HG03565 (cell line): Measurements from ENCODE around the gene C5AR2.
"Not testable (repeated sequence)": the region's sequence is repeated elsewhere in the genome, so short reads cannot be mapped to it uniquely, and the experiment has no call there.

Experiments
- ATAC-seq: cut with Tn5 transposase; IDR thresholded peaks from one replicate; pipeline ENCODE4 v1.9.1; 2021; ENCODE audit warnings: mild to moderate bottlenecking, moderate library complexity; ENCODE audit not compliant: unreplicated experiment

Gene C5AR2

DNA sequence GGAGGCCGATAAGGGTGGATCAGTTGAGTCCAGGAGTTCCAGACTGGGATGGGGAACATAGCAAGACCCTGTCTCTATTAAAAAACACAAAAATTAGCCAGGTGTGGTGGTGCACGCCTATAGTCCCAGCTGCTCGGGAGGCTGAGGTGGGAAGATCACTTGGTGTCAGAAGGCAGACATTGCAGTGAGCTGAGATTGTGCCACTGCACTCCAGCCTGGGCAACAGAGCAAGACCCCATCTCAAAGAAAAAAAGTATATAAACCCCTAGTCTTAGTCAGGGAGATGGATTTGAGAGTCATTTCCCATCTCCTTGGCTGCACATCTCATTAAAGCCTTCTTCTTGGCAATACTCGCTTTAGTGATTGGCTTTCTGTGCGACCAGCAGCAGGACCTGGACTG is 51.9 kb downstream of the C5AR2 start:
- not testable (repeated sequence) for ATAC-seq

DNA sequence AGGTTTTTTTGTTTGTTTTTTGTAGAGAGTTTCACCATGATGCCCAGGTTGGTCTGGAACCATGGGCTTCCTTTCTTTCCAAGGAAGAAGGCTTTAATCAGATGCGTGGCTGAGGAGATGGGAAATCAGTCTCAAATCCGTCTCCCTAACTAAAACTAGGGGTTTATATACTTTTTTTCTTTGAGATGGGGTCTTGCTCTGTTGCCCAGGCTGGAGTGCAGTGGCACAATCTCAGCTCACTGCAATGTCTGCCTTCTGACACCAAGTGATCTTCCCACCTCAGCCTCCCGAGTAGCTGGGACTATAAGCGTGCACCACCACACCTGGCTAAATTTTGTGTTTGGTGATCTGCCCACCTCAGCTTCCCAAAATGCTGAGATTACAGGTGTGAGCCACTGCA is 52.6 kb downstream of the C5AR2 start:
- not testable (repeated sequence) for ATAC-seq

DNA sequence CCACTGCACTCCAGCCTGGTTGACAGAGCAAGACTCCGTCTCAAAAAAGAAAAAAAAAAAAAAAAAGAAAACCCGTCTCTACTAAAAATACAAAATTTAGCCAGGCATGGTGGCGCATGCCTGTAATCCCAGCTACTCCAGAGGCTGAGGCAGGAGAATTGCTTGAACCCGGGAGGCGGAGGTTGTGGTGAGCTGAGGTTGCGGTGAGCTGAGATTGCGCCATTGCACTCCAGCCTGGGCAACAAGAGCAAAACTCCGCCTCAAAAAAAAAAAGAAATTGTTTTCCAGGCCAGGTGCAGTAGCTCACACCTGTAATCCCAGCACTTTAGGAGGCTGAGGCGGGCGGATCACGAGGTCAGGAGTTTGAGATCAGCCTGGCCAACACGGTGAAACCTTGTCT is 54.6 kb downstream of the C5AR2 start:
- not testable (repeated sequence) for ATAC-seq

DNA sequence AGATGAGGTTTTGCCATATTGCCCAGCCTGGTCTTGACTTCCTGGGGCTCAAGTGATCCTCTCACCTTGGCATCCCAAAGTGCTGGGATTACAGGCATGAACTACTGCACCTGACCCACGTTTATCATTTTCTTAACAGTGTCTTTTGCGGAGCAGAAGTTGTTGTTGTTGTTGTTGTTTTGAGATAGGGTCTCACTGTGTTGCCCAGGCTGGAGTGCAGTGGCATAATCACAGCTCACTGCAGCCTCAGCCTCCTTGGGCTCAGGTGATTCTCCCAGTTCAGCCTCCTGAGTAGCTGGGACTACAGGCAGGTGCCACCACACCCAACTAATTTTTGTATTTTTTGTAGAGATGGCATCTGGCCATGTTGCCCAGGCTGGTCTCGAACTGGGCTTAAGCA is 55.6 kb downstream of the C5AR2 start:
- ATAC-seq: not testable (repeated sequence)

DNA sequence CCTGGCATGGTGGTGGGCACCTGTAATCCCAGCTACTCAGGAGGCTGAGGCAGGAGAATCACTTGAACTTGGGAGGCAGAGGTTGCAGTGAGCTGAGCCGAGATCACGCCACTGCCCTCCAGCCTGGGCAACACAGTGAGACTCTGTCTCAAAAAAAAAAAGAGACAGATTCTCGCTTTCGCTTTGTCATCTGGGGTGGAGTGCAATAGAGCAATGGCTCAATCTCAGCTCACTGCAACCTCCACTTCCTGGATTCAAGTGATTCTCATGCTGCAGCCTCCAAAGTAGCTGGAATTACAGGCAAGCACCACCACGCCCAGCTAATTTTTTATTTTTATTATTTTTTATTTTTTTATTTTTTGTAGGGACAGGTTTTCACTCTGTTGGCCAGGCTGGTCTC is 56.7 kb downstream of the C5AR2 start:
- not testable (repeated sequence) for ATAC-seq

DNA sequence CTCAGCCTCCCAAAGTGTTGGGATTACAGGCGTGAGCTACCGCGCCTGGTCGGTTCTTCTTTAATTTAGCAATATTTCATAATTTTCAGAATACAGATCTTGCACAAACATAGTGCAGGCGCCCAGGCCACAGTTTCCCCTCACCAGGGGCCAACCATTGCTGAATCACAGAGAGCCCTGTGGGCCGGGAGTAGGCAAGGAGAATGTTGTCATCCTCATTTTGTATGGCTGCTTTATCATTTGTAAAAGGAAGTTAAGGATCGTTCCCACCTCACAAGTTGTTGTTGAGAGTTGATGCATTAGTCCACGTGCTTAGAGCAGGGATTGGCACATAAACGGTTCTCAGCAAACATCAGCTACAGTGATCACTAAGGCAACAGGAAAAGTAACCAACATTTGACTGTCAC is 57.2 kb downstream of the C5AR2 start:
- ATAC-seq: no peak

DNA sequence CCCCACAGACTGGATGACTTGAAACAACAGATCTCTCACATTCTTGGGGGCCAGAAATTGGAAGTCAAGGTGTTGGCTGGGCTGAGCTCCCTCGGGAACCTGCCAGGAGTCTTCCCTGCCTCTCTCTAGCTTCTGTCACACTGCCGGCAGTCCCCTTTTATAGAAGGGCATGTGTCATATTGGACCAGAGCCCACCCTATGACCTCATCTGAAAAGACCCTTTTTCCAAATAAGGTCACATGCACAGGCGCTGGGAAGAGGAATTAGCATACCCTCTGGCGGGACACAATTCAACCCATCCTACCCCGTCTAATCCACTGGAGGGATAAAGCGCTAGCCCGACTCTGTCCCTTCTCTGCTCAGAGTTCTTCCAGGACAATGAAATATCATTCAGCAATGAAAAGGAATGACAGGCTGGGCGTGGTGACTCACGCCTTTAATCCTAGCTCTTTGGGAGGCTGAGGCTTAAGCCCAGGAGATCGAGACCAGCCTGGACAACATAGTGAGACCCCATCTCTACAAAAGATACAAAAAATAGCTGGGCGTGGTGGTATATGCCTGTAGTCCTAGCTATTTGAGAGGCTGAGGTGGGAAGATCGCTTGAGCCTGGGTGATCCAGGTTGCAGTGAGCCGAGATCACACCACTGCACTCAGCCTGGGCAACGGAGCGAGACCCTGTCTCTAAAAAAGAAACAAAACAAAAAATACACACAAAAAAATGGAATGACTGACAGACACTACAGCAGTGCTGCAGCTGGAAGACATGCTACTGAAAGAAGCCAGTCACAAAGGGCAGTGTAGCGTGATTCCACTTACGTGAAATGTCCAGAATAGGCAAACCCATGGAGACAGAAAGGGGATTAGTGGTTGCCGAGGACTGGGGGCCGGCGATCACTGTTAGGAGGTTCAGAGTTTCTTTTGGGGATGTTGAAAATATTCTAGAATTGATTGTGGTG is 58.8 kb downstream of the C5AR2 start:
- ATAC-seq: no peak

DNA sequence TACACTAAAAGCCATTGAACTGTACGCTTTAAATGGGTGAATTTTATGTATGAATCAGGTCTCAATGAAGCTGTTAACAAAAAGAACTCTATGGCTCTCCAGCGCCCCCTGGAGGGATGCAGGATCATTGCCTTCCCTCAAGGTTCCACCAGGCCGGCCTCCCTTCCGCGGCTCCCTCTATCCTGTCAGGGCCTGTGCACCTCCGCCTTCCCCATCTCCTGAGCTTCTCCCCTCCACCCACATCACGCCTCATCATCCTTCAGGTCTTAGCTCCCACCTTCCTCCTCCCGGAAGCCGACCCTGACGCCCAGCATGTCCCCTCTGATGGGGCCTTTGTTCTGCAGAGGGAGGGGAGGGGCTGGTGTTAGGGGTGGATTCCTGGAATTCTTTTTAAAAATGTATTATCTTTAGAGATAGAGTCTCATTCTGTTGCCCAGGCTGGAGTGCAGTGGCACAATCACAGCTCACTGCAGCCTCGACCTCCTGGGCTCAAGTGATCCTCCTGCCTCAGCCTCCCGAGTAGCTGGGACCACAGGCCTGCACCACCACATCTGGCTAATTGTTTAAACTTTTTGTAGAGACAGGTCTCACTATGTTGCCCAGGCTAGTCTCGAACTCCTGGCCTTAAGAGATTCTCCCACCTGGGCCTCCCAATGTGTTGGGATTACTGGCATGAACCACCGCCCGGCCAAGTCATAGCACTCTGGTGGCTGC is 59.7 kb downstream of the C5AR2 start:
- ATAC-seq: no peak
